ENCODE data around the gene SHROOM3. TPM values are rescaled to one million over a fixed set of nuclear protein-coding genes. Genes with fewer than 3 reads are reported as not detected.

SHROOM3 gene
- total and polyA plus RNA-seq, 2 donors (not counting 3 experiments of a cell fraction or from before 2014, with no cell fraction given): 2.7 to 6.7 TPM

- Histone ChIP-seq H3K4me3 (replicated peaks in 1 of 3; ENCODE audit: insufficient read depth in 1 of 3, low read depth in 1 of 3, low read length in 3 of 3) (no peak overlapping the region), H2AFZ (ENCODE audit: low read depth, low read length) (no peak overlapping the region), H3K79me2 (ENCODE audit: control insufficient read depth, insufficient read depth, low read length) (no peaks in the 10 kb centered on the region), H3K36me3 (ENCODE audit: control insufficient read depth in 2 of 2, extremely low read depth in 1 of 2, insufficient read depth in 2 of 2, low read length in 2 of 2) (no peaks in the 10 kb centered on the region), H3K4me1 (ENCODE audit: control insufficient read depth, extremely low read depth, insufficient read depth, low read length) (no peaks in the 10 kb centered on the region), H3K9me1 (replicated peaks; ENCODE audit: control insufficient read depth, extremely low read depth, insufficient read depth, low read length) (no peaks in the 10 kb centered on the region), H3K27ac (ENCODE audit: insufficient read depth, low read depth, low read length) (no peak overlapping the region), H4K20me1 (replicated peaks; ENCODE audit: control insufficient read depth, extremely low read depth, insufficient read depth, low read length) (no peaks in the 10 kb centered on the region), H3K27me3 (ENCODE audit: control insufficient read depth in 2 of 2, insufficient read depth in 2 of 2, low read length in 2 of 2) (peaks cover 37 to 43% of the 10 kb centered on the region in 2 experiments), H3K9me3 (replicated peaks; ENCODE audit: control insufficient read depth, insufficient read depth, low read length) (no peaks in the 10 kb centered on the region), H3K4me2 (ENCODE audit: insufficient read depth, low read length) (no peak overlapping the region), H3K9ac (replicated peaks; ENCODE audit: extremely low read depth, insufficient read depth, low read length) (no peak overlapping the region)
- TF ChIP-seq POLR2A (IDR thresholded peaks at IDR 0.05; ENCODE audit: low read depth, low read length): no peak
- TF ChIP-seq POLR2AphosphoS5 (IDR thresholded peaks at IDR 0.05; ENCODE audit: insufficient read depth, low read depth, low read length): no peak
- TF ChIP-seq MYC (IDR thresholded peaks at IDR 0.05; ENCODE audit: low read depth, low read length): no peak
- TF ChIP-seq FOS (IDR thresholded peaks at IDR 0.05; ENCODE audit: borderline replicate concordance, insufficient read depth, low read length): no peak
- no peak for TF ChIP-seq JUN (IDR thresholded peaks at IDR 0.05; ENCODE audit: borderline replicate concordance, insufficient read depth, insufficient read length, low read depth)
- no peak for TF ChIP-seq GATA2 (IDR thresholded peaks at IDR 0.05; ENCODE audit: insufficient read depth, insufficient read length, low read depth, low read length)
- no peak for TF ChIP-seq CTCF (IDR thresholded peaks at IDR 0.05; ENCODE audit: extremely low read depth in 1 of 2, insufficient read depth in 1 of 2, low read depth in 1 of 2, low read length in 2 of 2)
- no peak for TF ChIP-seq MAX (IDR thresholded peaks at IDR 0.05; ENCODE audit: insufficient read depth, insufficient read length)
- no peak for TF ChIP-seq EZH2 (IDR thresholded peaks at IDR 0.05; ENCODE audit: borderline replicate concordance, low read depth, low read length, severe bottlenecking)
- no TSS peak for BruUV-seq (replicated peaks)
- DNase-seq (ENCODE audit: low read depth, low spot score): no peak
- POLR2A ChIA-PET: no interaction called here
- FAIRE-seq: no peak
- intact Hi-C loops (cut with micrococcal nuclease) (no loop called here), dilution Hi-C loops (cut with MboI; ENCODE audit: extremely low pct_ligation_motif_present, low sequenced_read_pairs) (no loop called here)
- CTCF ChIA-PET: interaction anchor here (1.3 to 8.6 kb wide), 4 partner anchors 61 to 704 kb away, joined by 3 to 392 read pairs (median 8); partner anchors contain the start of gene SHROOM3
These were observed 64.4 kb downstream of the SHROOM3 start for GRCh38 chr4:76499461-76499860.

All from endothelial cell of umbilical vein (primary cell).